Subcutaneous adipose tissue (tissue), 4 donors: Measurements from ENCODE around the gene SYNE1. TPM values are rescaled to one million over a fixed set of nuclear protein-coding genes. Genes with fewer than 3 reads are reported as not detected.

Source experiments
- total RNA-seq, 4 donors: library from RNA; depleted of rRNA; stranded (reverse); fragments of >200 nt; gene quantifications; one replicate each; pipeline ENCODE4 v1.1.0, GENCODE V29; 2016
- TF ChIP-seq, protein P1 (sequence below): fragments of 450-650 bp; IDR thresholded peaks from one replicate; pipeline ENCODE4 v1.5.1; 2016; ENCODE audit warnings: low read depth, mild to moderate bottlenecking, control low read depth, antibody characterized with exemption, moderate library complexity

SYNE1 gene
- total RNA-seq, 4 donors from 2014 or later, result 85.5 to 173 (median 111) TPM

DNA sequence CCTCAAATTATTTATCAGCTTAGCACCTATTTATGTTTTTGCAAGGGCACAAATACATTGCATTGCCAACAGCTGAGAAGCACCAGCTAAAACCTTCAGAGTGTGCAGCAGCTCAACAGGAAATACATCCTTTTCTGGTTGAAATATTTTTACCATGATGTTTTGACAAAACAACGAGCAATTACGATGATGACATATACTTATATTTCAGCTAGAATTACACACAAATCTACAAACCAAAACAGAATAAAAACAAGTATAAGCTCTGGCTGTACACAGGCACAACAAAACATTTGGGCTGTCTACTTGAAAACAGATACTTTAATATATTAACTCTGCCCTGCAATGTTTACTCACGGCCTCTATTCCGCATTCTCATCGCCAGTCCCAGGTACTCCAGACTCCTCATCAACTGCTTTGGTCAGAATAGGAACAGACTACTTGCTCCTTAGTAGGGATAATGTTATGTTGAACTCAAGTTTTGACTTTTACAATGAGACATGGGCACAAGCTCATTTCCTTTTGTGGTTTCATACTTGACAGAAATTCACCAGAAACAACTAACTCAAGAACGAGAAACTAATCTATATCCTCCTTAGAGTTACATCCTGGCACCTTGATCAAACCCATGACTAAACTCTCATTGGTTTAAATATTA lies 452.1 kb downstream of the SYNE1 start:
- TF ChIP-seq, protein P1, sequence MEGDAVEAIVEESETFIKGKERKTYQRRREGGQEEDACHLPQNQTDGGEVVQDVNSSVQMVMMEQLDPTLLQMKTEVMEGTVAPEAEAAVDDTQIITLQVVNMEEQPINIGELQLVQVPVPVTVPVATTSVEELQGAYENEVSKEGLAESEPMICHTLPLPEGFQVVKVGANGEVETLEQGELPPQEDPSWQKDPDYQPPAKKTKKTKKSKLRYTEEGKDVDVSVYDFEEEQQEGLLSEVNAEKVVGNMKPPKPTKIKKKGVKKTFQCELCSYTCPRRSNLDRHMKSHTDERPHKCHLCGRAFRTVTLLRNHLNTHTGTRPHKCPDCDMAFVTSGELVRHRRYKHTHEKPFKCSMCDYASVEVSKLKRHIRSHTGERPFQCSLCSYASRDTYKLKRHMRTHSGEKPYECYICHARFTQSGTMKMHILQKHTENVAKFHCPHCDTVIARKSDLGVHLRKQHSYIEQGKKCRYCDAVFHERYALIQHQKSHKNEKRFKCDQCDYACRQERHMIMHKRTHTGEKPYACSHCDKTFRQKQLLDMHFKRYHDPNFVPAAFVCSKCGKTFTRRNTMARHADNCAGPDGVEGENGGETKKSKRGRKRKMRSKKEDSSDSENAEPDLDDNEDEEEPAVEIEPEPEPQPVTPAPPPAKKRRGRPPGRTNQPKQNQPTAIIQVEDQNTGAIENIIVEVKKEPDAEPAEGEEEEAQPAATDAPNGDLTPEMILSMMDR, result no peak

DNA sequence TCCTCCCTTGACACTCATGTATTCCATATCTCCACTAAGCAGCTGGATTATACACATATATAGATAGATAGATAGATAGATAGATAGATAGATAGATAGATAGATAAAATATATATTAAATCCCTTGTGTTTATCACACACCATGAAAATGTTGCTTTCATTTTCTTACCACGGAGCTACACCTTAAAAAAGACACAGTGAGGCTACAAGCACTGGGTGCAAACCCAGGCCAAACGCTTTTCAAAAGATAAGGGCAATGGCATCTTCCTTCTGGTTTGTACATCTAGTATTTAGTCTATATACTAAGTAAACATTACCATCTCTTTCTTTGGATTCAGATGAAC lies 452.6 kb downstream of the SYNE1 start:
- TF ChIP-seq, protein P1, result no peak

DNA sequence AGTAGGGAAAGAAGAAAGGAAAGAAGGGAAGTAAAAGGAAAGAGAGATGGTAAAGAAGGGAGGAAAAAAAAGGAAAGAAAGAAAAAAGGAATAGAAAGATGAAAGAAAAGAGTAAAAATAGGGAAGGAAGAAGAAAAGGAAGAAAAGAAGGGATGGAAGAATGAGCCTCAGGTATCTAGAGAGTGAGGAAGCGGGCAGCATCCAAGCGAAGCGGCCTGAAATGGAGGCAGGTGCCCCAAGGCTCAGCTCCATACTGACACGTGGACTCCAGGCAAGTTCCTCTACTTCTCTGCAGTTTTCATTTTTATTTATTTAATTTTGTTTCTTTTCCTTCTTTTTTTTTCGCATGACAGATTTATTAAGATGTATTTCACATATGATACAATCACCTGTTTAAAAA lies 456.6 kb downstream of the SYNE1 start:
- TF ChIP-seq, protein P1, result no peak

DNA sequence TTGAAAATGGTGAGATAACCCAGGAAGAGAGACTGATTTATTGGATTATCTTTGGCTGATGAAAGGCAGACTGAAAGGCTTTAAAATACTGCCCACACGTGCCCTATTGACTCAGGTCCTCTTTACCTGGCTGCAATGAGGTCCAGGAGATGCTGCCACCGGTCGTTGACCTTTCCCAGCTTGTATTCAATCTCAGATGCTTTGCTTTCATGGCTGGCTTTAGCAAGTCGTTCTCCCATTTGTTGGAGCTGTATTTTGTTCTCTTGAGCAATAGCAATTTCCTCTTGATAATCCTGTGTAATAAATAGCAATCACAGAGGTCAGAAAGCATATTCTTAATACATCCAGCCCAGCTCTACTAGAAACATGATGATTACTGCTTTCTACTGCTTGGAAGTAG lies 460.9 kb downstream of the SYNE1 start:
- TF ChIP-seq, protein P1, result no peak

DNA sequence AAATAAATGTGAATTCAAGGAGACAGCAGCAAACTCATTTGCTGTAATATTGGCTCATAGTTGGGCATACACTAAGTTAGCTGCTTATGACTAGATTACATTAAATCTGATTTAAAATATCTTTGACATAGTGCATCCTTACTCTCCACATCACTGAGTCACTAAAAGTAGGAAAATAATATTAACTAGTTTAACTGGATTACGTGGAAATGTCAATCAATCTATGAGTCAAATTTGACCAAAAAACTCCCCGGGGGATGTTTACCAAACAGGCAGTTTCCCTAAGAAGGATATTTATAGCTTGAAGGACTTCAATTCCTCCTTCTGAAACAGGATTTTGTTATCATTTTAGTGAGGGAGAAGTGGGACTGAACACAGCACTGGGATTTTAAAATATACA lies 463.2 kb downstream of the SYNE1 start:
- TF ChIP-seq, protein P1, result no peak

DNA sequence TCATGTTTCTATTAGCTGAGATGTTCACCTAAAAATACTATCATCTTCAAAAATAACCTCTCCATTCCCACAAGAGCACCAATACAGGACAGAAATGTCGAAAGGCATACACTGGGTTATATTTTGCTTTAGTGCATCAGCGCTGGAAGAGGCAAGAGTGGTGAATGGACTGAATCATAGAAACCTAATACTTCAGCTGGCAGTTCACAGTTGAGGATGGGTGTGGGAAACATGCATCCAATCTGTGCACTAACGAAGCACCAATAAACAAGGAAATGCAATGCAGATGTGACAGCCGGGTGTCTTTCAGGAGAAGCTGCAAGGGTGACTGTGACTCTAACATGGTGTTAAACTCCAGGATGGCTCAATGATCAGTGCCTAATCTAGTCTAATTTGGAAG lies 463.8 kb downstream of the SYNE1 start:
- TF ChIP-seq, protein P1, result no peak

DNA sequence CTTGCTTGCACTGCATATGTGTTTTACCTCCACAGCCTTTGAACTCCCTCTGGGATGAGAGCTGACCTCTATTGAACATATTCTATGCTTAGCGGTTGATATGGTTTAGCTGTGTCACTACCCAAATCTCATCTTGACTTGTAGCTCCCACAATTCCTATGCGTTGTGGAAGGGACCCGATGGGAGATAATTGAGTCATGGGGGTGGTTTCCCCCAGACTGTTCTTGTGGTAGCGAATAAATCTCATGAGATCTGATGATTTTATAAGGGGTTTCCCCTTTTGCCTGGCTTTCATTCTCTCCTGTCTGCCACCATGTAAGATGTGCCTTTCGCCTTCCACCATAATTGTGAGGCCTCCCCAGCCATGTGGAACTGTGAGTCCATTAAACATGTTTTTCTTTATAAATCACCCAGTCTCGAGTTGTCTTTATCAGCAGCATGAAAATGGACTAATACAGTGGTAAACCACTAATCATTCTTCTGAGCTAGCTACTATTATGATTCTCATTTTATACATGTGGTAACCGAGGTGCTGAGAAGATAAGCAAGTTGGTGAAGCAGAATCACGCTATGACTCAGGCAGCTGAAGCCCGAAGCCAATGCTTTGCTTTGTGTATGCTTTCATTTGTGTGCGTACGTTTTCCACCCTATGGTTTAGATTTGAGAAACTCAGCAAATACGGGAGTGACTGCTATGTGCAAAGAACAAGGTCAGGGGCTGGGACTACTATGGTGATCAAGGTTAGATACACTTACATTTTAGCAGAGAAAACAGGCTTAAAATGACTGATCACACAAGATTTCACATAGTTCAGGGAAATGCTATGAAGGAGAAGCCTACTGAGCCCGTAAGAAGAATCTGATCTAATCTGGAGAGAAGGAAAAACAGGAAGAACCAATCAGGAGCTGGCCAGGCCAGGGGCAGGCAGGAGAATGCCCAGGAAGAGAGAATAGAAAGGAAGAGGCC lies 466.2 kb downstream of the SYNE1 start:
- TF ChIP-seq, protein P1, result no peak
